Forelimb muscle (tissue), 1 donor: Measurements from ENCODE around the gene PYGL. TPM values are rescaled to one million over a fixed set of nuclear protein-coding genes. Genes with fewer than 3 reads are reported as not detected.
"Not testable (repeated sequence)": the region's sequence is repeated elsewhere in the genome, so short reads cannot be mapped to it uniquely, and the experiment has no call there.

Experiments
- DNase-seq: peaks from one replicate; pipeline ENCODE4 v3.0.0-alpha.2; 2013; ENCODE audit warnings: low read depth
- polyA plus RNA-seq: library from polyadenylated mRNA; unstranded; fragments of 120-200 nt; gene quantifications from one replicate; pipeline ENCODE4 v1.2.1, GENCODE V29; 2013; ENCODE audit not compliant: insufficient read length

The PYGL gene
- polyA plus RNA-seq, 1 donor = 36.2 TPM

DNA sequence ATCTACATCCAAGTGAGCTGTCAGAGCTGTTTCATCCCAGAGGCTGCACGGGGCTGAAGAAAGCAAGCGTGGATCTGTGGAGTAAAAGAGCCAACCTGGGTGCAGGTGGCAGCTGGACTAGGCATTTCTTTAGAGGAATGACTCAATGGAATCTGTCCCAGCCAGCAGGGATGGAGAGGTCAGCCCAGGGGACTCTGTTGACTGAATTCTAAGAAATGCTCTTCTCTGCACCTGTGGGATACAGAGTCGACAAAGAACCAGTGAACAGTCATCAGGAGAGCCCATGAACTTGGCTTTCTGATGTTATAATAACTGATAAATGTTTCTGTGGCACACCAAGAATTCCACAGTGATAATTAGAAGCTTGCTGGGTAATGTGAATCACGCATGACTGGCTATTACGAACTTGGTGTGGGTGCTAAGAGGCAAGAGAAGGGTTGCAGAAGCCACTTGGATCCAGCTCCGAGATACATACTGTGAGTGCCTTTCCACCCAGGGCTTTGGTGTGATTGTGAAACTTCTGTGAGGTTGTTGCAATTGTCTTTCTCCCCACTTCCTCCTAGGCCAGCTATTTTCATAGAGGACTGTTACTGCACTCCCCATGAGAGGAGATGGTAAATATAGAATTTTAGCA, 16.2 kb downstream of the PYGL start:
- DNase-seq = no peak

DNA sequence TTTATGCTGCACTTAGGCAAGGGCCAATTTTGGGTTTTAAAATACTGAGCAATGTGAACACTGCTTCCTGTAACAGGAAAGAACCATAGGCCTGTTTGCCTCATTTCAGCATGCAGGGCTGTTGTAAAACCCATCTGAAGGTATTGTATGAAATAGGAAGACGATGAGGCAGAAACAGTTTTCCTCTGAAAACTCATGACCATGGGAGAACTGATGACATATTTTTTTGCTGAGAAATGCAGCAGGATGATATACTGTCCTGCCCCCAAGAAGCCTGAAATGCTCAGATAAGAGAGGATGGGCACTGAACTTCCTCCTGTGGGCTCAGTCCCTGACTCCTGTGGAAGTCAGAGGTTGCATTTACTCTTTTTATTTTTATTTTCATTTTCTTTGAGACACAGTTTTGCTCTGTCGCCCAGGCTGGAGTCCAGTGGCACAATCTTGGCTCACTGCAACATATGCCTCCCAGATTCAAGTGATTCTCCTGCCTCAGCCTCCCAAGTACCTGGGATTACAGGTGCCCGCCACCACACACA, 17.4 kb downstream of the PYGL start:
- no peak for DNase-seq

DNA sequence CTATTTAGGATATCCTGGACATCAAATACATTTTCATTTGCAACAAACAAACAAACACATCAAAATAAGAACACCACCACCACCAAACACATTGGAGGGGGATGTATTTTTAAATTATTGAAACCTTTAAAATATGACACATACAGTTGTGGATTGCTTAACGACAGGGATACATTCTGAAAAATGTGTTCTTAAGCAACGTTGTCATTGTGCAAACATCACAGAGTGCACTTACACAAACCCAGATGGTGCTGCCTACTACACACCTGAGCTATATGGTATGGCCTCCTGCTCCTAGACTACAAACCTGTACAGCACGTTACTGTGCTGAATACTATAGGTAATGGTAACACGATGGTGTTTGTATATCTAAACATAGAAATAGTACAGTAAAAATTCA, 19.4 kb downstream of the PYGL start:
- no peak for DNase-seq

DNA sequence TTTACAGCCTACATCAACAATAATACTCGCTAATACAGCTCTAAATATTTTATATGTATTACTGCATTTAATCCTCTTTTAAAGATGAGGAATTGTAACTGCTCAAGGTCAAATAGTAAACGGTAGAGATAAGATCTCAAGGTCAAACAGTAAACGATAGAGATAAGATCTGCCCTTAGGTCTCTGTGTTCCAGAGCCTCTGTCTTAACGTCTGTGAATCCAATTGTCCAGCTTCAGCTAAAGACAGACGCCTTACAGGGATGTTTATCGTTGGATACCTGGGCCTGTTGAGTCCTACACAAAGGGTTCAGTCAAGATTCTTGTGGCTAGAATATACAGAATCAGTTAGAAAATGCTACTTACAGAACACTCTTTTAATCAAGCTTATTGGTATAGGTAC, 20.0 kb downstream of the PYGL start:
- no peak for DNase-seq

DNA sequence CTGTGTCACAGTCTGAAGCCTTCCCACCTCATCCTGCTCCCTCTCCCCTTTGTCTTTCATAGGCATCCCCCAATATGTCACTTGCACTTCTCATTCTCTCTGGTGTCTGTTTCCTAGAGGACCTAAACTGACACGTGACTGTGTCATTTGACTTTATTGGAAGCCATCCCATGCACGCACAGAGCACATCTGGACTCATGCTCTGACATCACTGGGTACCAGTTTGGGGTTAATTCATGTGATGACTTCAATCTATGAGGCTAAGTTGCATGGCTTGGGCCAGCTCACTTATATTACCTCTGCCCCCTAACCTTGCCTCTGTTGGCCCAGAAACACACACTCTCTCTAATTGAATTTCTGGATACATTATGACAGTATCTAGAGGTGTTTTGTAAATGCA, 21.5 kb downstream of the PYGL start:
- DNase-seq = no peak

DNA sequence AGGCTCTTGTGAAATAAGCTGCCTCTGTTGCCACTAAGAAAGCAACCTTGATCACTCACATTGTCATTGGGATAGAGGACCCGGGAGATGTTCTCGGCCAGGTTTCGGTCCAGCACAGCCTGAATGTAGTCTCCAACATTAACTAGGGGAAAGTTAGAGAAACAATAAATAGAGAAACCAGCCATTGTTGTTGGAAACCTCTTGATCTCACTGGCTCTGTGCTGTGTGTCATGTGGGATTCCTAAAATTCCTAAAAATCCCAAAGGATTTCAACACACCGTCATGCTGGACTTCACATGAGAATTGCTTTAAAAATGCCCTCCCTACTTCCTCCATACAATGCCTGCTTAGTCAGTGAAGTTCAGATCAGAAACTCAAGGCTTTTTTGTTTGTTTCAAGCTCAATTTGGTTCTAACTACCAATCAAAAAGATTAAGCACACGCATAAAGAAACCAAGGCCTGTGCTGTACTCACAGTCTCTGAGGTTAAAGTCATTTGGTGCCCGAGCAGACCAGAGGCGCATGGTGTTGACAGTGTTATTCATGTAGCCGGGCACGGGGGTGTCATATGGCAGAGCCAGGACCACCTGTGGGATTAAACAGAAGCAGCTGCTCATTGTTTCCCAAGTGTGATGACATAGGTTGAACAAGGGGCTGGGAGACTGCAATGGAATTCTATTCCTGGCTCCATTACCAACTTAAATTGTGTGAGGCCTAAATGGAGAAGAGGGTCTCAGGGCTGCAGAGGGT, 23.6 kb downstream of the PYGL start:
- no peak for DNase-seq

DNA sequence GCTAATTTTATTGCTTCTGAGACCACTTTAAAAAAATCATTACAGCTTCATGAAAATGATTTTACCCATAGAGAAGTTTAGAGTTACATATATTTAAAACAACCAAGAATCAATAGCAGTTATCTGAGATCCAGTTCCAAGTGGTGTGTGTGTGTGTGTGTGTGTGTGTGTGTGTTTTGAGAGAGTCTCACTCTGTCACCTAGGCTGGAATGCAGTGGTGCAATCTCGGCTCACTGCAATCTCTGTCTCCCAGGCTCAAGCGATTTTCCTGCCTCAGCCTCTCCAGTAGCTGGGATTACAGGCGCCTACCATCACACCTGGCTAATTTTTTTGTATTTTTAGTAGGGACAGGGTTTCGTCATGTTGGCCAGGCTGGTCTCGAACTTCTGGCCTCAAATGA, 24.8 kb downstream of the PYGL start:
- DNase-seq = not testable (repeated sequence)

DNA sequence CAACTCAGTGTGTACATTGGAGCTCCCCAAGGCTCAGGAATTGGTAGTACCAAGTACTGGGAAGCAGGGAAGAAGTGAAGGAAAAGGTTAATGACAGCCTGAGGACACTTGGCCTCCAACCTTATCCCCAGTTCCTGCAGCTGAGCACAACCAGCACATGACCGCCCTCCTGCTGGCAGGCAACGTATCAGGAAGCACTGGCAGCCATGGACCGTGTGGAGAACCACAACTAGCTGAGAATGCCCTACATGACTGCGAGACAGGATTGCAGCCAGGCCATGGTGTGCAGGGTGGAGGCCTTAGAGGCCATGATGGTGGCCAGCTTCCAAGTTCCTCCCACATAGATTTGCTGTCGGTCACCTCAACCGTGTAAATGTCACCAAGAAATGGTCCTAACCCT, 26.8 kb downstream of the PYGL start:
- no peak for DNase-seq

DNA sequence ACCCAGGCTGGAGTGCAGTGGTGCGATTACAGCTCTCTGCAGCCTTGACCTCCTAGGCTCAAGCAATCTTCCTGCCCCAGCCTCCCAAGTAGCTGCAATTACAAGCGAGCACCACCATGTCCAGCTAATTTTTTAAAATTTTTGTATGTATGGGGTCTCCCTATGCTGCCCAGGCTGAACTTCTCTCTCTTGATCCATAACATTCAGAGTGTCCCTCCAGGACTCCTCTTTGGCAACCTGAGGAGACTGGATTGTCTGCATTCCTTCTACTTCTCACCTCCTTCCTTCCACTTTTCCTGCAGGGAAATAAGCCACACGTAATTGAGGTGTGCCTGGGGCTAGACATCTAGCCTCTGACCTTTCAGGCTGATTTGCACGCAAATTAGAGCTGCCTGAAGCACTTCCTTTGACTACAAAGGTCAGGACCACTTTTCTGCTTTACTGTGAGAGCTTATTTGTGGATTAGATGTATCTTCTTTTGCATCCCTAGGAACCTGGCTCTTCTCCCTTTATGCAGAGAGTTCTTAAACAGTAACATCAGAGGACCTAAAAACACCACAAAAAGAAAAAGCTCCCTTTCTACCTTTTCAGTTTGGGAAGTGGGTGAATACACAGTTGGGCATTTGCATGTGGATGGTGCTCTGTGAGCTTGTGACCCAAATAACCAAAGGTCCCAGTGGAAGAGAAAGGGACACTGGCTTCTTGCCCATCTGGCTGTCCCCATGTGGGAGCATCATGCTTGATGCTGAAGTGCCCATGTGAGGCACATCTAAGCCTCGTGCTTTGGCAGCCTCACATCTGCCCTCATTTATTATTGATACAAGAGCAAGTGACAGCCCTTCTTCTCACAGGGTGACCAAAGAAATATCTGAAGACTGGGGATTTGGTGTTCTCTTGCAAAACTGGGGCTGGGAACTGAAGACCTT, 33.5 kb downstream of the PYGL start:
- no peak for DNase-seq

DNA sequence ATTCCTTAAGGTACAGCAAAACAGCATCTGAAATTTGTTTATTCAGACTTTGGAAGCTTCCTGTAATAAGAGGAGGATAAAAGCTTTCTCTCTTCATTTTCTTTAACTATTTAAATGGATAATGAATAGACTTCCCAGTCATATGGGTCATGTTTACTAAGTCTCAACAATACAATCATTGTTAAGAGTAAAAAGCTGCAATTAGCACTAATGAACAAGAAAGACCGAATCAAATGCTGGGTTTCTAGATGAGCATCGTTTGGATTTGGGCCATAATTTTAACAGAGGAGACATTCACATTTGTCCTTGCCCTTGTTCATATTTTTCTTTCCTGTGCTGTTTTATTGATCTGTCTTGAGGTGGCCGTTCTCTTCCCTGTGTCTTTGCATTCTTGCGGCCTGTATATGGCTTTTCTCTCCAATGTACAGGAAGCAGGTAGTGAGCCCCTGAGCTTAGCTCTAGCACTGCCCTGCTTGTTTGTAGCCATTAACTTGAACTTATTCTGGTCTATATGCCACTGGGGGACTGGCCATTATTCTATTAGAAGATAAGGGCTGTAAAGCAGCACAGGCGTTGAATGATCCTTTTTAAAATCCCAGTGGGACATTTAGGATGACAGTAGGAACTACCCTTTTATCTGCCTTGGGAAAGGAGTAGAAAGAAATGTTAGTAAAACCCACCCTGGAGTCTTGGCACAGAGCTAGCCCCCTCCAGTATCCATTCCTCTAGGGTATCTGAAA, 37.8 kb downstream of the PYGL start:
- DNase-seq = no peak

DNA sequence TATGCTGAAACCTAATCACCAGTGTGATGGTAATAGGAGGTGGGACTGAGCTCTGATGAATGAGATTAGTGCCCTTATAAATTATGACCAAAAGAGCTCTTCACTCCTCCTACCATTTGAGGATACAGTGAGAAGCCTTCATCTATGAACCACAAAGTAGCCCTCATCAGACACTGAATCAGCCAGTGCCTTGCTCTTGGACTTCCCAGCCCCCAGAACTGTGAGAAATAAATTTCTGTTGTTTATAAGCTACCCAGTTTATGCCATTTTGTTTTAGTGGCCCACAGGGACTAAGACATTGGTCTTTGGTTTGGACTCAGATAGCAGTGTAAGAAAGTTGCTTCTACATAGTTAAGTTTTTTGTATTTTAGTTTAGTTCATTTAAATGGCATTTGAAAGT, 39.6 kb downstream of the PYGL start:
- no peak for DNase-seq

DNA sequence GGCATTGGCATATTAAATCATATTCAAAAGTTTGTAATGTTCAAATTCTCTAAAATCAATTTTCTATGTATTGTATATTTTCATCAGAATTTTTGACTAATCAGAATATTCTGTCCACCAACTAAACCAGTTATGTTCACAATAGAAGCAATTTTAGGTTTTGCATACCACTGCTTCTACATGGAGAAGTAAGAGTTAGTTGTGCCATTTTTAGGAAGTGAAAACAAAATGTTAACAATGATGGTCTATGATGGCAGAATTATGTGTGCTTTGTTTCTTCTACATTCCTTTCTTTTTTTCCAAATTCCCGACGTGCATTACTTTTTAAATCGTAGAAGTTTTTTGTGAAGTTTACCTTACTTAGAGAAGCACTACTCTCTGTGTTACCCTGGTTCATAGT, 42.9 kb downstream of the PYGL start:
- no peak for DNase-seq

DNA sequence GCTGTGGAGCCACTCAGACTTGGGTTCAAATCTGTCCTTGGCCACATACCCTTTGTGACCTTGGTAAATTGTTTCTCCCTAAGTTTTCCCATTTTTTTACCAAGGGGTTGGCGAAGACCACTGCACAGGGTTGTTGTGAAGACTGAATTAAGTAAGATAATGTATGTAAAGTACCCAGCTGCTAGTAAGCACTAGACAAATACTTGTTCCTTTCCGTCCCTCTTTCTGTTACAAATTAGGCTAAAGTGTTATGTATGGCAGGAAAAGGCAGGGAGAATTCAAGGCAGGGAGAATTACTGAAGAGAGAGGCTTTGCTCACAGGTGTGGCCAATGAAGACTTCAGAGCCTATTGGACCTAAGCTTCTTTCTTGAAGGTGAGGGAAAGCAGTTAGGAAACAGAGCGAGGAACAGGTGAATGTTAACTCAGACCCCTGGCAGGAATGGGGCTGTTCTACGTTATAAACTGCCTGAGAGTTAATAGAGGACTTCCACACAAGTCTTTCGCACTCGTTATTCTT, 46.6 kb downstream of the PYGL start:
- DNase-seq = no peak

DNA sequence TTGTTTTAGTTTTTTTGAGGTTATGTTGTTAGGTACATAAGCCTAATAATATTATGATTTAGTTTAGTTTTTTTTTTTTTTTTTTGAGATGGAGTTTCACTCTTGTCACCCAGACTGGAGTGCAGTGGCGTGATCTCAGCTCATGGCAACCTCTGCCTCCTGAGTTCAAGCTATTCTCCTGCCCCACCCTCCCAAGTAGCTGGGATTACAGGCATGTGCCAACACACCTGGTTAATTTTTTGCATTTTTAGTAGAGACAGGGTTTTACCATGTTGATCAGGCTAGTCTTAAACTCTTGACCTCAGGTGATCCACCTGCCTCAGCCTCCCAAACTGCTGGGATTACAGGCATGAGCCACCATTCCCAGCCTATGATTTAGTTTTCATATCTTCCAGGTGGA, 47.3 kb downstream of the PYGL start:
- not testable (repeated sequence) for DNase-seq

DNA sequence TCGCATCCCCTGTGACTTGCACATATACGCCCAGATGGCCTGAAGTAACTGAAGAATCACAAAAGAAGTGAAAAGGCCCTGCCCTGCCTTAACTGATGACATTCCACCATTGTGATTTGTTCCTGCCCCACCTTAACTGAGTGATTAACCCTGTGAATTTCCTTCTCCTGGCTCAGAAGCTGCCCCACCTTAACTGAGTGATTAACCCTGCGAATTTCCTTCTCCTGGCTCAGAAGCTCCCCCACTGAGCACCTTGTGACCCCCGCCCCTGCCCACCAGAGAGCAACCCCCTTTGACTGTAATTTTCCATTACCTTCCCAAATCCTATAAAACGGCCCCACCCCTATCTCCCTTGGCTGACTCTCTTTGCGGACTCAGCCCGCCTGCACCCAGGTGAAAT, 47.9 kb downstream of the PYGL start:
- not testable (repeated sequence) for DNase-seq

DNA sequence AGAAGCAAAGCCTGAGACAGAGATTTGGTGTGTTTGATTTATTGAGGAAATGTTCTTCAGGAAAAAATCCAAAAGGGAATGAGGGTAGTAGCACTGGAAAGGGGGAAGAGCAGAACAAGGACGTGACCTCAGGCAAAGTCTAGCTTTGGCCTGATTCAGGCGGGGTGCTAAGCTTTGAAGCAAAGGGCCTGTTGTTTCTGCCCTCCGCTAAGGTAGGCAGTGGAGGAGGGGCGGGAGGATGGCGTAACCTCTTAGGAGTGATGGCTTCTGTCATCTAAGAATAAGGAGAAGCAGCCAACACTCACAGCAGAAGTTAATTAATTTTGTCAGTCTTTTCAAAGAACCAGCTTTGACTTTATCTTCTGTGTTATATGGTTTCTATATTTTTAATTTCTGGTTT, 52.0 kb downstream of the PYGL start:
- no peak for DNase-seq

DNA sequence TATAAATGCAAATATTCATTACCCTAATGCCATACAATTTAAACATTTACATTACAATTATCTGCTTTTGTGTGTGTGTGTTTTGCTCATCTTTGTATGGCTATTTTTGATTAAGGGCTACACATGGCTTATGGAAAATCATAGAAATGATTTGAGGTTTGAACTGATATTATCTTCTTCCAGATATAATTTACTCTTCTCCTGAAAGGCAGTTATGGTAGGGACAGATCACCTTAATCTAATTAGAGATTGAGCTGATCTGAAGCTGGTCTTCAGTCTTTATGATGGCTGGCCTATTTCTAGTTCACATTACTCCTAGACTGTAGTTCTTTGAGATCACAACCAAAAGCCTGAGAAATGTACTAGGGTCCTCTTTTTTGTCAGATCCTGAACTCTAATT, 56.8 kb downstream of the PYGL start:
- no peak for DNase-seq

DNA sequence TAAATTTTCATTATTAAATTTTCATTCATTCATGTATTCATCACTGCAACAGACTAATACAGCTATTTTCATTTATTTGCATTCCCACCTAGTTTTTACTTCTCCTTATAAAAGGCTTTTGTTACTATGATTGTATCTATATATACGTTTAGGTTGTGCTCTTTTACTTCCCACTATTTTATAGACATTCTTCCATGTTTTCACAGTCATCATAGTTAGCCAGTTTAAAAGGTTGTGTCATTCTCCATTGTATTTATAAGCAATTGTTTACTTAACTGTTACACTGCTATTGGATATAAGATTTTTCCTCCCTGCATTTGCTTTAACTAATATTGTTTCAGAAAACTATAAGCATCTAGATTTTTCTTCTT, 60.5 kb downstream of the PYGL start:
- DNase-seq = no peak

DNA sequence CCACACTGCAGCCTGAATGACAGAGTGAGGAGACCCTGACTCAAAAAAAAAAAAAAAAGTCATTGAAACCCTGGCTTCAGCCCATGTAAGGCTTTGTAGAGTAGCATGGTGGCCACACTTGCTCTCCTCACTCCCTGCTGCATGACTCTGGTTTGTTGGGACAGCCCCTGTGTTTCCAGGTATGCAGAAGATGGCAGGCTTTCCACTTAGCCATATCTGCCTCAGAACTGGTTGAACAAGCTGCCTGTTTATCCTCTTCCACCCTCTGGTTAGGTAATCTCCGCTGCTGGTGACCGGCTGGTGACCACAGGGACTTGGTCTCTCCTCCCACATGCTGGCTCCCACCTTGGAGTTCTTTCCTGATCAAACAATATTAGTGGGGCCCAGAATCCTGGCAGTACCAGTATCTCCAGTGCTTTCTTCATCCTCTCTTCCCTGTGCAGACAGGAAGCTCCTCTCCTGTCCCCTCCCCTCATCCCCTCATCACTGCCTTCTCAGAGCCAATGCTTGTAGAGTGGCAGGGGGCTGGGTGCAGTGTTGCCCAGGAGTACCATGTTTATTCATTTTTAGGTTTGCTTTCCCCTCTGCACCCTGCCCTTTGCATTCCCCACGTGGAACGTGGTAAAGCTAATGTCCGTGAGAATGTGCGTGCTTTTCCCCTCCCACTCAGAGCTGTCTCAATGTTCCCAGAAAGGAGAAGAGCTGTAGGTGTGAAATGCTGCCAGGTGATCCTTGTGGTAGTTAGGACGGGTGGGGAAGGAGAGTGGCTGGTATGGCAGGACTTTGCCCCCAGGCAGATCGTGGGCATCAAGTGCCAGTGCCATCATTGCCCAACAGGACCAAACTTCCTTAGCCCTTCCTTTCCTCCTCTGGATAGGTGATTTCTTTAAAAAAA, 61.1 kb downstream of the PYGL start:
- DNase-seq = no peak

DNA sequence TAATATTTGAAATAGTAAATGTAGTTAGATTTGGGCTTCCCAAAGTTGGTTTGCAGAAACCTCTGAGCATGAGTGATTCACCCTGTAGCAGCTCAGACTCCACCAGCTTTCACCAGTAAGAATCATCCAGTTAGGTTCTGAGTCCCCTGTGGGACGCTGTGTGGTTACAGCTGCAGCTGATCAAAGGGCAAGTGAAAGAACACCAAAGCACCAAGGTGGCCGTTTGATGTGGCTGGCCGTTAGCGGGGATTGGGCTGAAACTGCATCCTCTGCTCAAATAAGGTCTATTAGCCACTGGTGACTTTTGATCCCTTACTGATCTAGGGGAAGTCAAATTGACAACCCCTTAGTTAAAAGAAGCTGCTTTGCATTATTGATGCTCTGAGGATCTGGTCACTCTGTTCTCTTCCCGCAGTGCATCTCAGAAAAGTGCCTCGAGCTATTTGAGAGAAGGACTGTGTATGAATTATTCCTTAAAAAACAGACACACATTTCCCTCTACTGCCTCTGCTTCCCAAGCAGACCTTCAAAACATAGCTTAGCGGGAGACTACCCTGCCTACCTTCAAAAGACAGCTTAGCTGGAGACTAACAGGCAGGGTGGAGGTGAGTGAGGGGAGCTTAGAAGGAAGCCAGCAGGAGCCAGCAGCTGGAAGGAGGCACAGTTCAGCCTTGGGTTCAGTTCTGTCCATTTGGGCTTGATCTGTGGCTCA, 68.8 kb downstream of the PYGL start:
- DNase-seq = no peak
